ENCODE results near the gene PNMA5. TPM values are rescaled to one million over a fixed set of nuclear protein-coding genes. Genes with fewer than 3 reads are reported as not detected.

The PNMA5 gene
- not detected in 2 replicates for total RNA-seq (ENCODE audit: low replicate concordance)

DNA sequence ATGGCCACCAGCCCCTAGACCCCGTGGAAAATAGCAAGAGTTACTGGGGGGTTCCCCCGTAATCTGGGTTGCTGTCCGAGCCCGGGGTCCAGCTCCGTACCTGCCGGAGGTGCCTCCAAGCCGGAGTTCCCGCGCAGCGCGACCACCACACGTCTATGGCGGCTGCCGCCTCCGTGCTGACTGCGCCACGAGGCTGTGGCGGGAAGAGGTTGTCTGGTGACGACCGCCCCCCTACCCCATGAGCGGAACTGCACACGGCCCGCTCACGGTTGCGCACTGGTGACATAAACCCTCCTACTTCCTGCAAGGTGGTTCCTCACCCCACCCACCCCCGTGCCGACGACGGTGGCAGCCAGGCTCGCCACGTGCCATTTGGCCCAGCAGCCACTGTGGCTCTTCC is at the start of gene PNMA5:
PNMA5 (minus strand) TSS at position 184 of the 400 bp plus-strand sequence. CDS start 2,518 bp downstream, outside the sequence.
- TF ChIP-seq EZH2phosphoT487 (IDR thresholded peaks at IDR 0.05) (no peak), EZH2 (IDR thresholded peaks at IDR 0.05) (no peak)
- TF ChIP-seq, protein P1, sequence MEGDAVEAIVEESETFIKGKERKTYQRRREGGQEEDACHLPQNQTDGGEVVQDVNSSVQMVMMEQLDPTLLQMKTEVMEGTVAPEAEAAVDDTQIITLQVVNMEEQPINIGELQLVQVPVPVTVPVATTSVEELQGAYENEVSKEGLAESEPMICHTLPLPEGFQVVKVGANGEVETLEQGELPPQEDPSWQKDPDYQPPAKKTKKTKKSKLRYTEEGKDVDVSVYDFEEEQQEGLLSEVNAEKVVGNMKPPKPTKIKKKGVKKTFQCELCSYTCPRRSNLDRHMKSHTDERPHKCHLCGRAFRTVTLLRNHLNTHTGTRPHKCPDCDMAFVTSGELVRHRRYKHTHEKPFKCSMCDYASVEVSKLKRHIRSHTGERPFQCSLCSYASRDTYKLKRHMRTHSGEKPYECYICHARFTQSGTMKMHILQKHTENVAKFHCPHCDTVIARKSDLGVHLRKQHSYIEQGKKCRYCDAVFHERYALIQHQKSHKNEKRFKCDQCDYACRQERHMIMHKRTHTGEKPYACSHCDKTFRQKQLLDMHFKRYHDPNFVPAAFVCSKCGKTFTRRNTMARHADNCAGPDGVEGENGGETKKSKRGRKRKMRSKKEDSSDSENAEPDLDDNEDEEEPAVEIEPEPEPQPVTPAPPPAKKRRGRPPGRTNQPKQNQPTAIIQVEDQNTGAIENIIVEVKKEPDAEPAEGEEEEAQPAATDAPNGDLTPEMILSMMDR (IDR thresholded peaks at IDR 0.05), result no peak
- Histone ChIP-seq H3K9ac (no peak within 1 kb of the TSS), H3K79me2 (ENCODE audit: low read depth) (no peaks in the 10 kb centered on the region), H3K4me3 (no peak within 1 kb of the TSS), H2AFZ (replicated peaks) (no peak within 1 kb of the TSS), H3K4me2 (no peak within 1 kb of the TSS), H3K27me3 (no peaks in the 10 kb centered on the region), H3K27ac (no peak within 1 kb of the TSS), H3K9me3 (ENCODE audit: low read depth) (no peaks in the 10 kb centered on the region), H3K36me3 (no peaks in the 10 kb centered on the region), H4K20me1 (ENCODE audit: low read depth) (no peaks in the 10 kb centered on the region), H3K4me1 (no peaks in the 10 kb centered on the region), H3F3A (ENCODE audit: low read depth) (peaks cover 3% of the 10 kb centered on the region)
- peaks cover 6% of the 10 kb centered on the region for H3K27me3 Mint-ChIP-seq (ENCODE audit: insufficient read depth, low read depth)
- H3K36me3 Mint-ChIP-seq, result no peaks in the 10 kb centered on the region
- no peak within 1 kb of the TSS for H3K4me3 Mint-ChIP-seq
- H3K27ac Mint-ChIP-seq, result no peak within 1 kb of the TSS
- peaks cover 23% of the 10 kb centered on the region for H3K9me3 Mint-ChIP-seq
- no peak for DNase-seq (ENCODE audit: low spot score)
- peaks cover 4% of the 10 kb centered on the region for H3K4me1 Mint-ChIP-seq

DNA sequence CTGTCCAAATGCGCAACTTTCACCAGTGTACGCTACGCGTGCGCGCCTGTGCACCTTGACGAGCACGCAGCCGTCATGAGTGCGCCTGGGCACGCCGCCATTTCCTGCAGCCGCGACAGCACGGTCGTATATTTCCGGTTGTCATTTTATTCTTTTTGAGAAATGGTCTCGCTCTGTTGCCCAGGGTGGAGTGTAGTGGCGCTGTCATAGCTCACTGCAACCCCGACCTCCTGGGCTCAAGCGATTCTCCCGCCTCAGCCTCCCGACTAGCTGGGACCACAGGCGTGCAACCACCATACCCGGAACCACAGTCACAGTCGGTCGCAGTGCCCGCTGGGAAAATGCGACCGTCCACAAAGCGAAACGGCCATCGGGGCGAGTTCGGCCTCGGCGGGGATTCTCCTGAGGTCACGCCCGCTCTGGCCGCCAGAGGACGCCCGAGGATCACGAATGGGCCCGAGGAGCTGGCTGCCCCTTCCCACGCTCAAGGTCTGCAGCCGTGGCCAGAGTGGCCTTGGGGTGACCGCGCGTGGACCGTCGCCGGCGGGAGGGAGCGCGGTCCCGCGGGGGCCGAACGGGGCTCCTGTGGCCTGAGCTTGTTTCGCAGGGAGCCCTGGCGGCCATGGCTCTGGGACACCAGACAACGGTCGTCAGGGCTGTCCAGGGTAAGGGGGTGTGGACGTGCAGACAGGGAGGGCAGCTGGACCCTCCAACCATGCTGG is 38.6 kb upstream of the PNMA5 start:
- Histone ChIP-seq H3K36me3 (no peaks in the 10 kb centered on the region), H3K4me1 (no peaks in the 10 kb centered on the region), H3K79me2 (ENCODE audit: low read depth) (no peaks in the 10 kb centered on the region), H3K9me3 (ENCODE audit: low read depth) (no peaks in the 10 kb centered on the region), H4K20me1 (ENCODE audit: low read depth) (no peaks in the 10 kb centered on the region), H3K4me2 (peak overlapping the region; percentile 60), H3F3A (ENCODE audit: low read depth) (no peaks in the 10 kb centered on the region), H3K27me3 (no peaks in the 10 kb centered on the region), H3K9ac (no peak overlapping the region), H3K4me3 (peak overlapping the region; percentile 36), H3K27ac (no peak overlapping the region), H2AFZ (replicated peaks) (no peak overlapping the region)
- Mint-ChIP-seq H3K4me3 (no peak overlapping the region), H3K27ac (no peak overlapping the region), H3K27me3 (ENCODE audit: insufficient read depth, low read depth) (peaks cover 5% of the 10 kb centered on the region), H3K9me3 (peaks cover 23% of the 10 kb centered on the region), H3K36me3 (peaks cover 2% of the 10 kb centered on the region), H3K4me1 (no peaks in the 10 kb centered on the region)
- DNase-seq (ENCODE audit: low spot score), result peak; percentile 69
- TF ChIP-seq, protein P1 (IDR thresholded peaks at IDR 0.05), result peak; percentile 74
- TF ChIP-seq EZH2 (IDR thresholded peaks at IDR 0.05), result no peak

GRCh38 chrX:153030801-153031200 is 36.9 kb upstream of the PNMA5 start:
- Histone ChIP-seq H3K4me1 (no peaks in the 10 kb centered on the region), H3K79me2 (ENCODE audit: low read depth) (no peaks in the 10 kb centered on the region), H2AFZ (replicated peaks) (no peak overlapping the region), H3K4me3 (no peak overlapping the region), H3K27me3 (no peaks in the 10 kb centered on the region), H4K20me1 (ENCODE audit: low read depth) (no peaks in the 10 kb centered on the region), H3K9me3 (ENCODE audit: low read depth) (no peaks in the 10 kb centered on the region), H3K4me2 (no peak overlapping the region), H3F3A (ENCODE audit: low read depth) (peaks cover 4% of the 10 kb centered on the region), H3K27ac (no peak overlapping the region), H3K36me3 (no peaks in the 10 kb centered on the region), H3K9ac (no peak overlapping the region)
- Mint-ChIP-seq H3K27ac (no peak overlapping the region), H3K9me3 (peaks cover 23% of the 10 kb centered on the region), H3K4me1 (no peaks in the 10 kb centered on the region), H3K36me3 (peaks cover 2% of the 10 kb centered on the region), H3K4me3 (no peak overlapping the region), H3K27me3 (ENCODE audit: insufficient read depth, low read depth) (peaks cover 8% of the 10 kb centered on the region)
- DNase-seq (ENCODE audit: low spot score), result no peak
- TF ChIP-seq EZH2phosphoT487 (IDR thresholded peaks at IDR 0.05) (no peak), EZH2 (IDR thresholded peaks at IDR 0.05) (no peak)
- TF ChIP-seq, protein P1 (IDR thresholded peaks at IDR 0.05), result no peak

Data from neural progenitor cell (in vitro differentiated cells).